Stomach (tissue), 4 donors: ENCODE measurements around the gene UCN2.

ENCODE experiments used
- CTCF ChIP-seq, 7 experiments: fragments of 450-650 bp in 4 of 7; fragments of 200-600 bp in 3 of 7; sonication (generic) in 3 of 7; IDR thresholded peaks; one replicate each; pipeline ENCODE4 v1.5.1; 2016 to 2019; ENCODE audit warnings: antibody characterized with exemption in 7 of 7, control low read depth in 2 of 7, mild to moderate bottlenecking in 1 of 7
- POLR2A ChIP-seq, 4 donors: fragments of 450-650 bp; IDR thresholded peaks; one replicate each; pipeline ENCODE4 v1.6.1; 2016; ENCODE audit warnings: antibody characterized with exemption in 4 of 4, control low read depth in 2 of 4, mild to moderate bottlenecking in 1 of 4, moderate library complexity in 1 of 4

GRCh38 chr3:48556796-48557626, 6.6 kb downstream of the UCN2 start, which contains the start of gene PFKFB4:
- peak in 1 of 7 experiments; percentile 22 for TF ChIP-seq CTCF (IDR thresholded peaks at IDR 0.05)
- no peak for TF ChIP-seq POLR2A (IDR thresholded peaks at IDR 0.05)
